HG03442 (cell line): ENCODE data around the gene WDR45.
A peak's percentile ranks its signal among the peaks of the same experiment; 100 is the strongest.

Experiments used
- ATAC-seq: cut with Tn5 transposase; IDR thresholded peaks from one replicate; pipeline ENCODE4 v1.9.1; 2021; ENCODE audit warnings: mild to moderate bottlenecking, moderate library complexity; ENCODE audit not compliant: unreplicated experiment

WDR45 gene

DNA sequence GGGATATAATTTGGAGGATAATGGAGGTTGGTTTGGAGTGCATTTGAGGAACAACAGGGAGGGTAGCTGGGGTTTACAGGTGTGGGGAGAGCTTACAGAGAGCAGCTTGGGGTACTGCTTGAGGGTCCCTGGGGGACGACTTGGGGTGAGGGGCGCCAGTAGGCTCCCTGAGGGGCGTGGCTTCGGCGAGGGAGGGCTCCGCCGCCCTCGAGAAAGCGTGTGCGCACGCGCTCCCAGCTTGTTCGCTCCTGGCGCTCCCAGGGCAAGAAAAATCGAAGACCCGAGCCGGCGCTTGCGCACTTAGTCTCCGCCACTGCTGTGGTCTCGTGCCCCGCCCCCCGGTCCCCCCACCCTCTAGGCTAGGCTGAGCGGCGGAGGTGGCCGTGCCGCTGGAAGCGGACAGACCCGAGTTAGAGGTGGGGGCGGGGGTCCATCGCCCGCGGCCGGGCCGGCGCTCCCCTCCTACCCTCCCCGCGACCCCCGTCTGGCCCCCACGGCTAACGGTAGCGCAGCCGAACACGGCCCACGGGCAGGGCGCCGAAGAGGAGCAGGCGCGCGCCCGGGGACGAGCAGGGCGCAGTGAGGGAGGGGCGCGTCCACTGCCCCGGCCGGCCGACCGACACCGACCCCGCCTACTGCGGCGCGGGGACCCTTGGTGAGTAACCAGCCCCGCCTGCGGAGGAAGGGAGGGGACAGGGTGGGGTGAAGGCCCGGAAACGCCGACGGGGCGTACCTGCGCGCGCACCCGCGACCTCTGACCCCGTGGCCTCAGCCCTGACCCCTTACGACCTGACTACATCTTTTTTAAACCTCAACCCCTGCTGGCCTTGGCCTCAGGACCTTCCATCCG is 26.2 kb downstream of the WDR45 start:
- peak; percentile 55 for ATAC-seq

DNA sequence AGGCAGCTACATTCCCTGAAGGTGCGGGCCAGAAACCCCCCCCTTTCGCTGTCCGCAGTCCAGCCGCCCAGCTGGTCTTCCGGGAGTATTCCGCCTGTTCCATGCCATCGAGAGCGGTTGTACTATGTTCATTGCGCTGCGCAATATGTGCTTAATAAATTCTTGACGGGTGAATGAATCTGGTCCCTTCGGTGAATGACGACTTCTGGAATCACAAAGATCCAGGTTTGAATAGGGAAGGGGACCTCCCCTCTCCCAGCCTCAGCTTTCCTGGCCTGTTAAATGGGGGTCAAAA is 35.8 kb downstream of the WDR45 start:
- no peak for ATAC-seq

DNA sequence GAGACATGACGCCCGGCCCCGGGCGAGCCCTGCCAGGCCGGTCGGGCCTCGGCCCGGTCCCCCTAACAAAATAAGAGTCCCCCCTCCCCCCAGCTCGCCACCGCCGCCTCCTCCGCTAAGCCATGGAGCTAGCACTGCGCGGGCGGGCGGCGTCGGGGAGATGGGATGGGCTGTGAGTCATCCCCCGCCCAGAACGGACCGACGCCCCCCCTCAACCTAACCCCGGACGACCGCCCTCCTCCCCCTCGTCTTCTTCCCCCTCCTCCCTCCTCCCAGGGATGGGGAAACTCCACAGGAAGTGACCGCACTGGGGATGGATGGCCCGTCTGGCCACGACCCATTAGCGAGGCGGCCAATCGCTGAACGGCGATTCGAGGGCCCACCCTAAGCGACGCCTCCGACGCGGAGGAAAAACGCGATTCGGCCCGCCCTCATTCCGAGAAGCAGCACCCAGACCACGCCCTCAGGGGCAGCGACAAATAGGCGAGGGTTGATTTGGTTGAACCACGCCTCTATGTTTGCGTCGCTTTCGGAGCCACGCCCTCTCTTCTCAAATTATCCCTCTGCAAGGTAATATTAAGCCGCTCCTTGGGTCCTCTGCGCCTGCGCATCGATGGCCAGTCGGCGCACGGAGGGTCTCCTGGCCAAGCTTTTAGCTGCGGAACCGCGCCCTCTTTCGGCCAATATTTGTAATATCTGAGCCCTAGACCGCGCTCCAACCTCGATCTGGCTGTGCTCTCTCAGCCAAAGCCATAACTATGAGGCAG is 36.3 kb downstream of the WDR45 start, which contains the start of gene TFE3:
Gene TFE3 (minus strand): TSS at position 138 of the 767 bp plus-strand sequence. CDS start 131 bp downstream, at position 7.
- ATAC-seq: peak; percentile 88

DNA sequence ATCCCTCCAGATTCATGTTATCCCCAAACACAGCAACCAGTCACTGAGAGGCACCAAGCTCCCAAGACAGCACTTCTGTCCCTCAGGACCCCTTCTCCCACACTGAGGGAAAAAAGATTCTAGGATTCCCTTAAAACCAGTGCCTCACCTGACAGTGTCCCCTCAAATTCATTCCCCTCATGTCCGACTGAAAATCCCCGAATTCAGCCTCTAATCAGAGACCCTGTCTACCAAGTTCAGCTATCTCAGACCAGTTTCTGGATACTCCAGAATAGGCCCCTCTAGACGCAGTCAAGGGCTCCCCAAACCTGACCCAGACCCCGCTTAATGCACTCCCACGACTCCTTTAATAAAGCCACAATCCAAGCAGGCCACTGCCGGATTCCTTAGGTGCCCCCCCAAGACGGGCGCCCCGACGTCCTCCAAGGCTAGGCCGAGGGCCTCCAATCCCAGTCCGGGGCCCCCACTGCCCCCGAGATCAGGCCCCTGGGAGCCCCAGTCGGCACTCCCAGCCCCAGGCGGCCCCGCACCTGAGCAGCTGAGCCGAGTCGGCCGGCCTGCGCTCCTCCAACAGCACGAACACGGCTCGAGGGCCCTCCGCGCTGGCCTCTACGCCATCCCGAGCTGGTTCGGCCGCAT is 37.0 kb downstream of the WDR45 start:
- ATAC-seq: no peak

DNA sequence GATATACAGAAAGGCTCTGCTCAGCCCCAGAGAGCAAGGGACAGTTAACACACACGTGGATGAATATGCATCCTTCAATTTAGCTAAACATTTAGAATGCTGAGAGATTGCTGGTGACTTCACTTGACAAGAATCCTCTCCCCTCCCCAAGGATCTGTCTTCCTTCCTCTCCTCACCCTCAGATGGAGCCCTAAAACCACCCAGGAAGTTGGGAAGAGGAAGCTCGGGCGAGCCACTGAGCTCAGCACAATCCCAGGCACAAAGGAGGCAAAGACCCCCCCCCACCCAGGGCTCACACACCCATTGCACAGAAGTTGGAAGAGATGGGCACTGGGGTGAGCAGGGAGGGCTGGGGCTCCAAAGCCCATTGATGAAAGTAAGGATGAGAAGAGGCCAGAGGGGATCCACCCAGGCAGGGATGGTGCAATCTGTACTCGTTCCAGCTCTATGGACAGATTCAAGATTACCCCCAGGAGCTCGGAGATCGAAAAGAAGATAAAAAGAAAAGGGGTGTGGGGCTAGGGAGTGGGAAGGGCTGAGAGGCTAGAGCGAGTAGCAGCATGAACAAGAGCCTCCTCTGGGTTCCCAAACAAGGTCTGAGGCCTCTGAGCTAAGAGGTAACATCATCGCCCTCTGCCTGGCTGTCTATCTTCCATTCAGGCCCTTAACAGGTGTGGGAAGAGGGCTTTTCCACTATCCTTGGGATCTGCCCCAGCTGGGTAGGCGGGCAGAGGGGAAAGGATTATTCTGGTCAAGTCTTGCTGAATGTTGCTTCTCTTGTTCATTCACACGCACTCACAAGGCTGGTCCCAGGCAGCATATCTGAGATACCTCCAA is 37.7 kb downstream of the WDR45 start:
- ATAC-seq: no peak

DNA sequence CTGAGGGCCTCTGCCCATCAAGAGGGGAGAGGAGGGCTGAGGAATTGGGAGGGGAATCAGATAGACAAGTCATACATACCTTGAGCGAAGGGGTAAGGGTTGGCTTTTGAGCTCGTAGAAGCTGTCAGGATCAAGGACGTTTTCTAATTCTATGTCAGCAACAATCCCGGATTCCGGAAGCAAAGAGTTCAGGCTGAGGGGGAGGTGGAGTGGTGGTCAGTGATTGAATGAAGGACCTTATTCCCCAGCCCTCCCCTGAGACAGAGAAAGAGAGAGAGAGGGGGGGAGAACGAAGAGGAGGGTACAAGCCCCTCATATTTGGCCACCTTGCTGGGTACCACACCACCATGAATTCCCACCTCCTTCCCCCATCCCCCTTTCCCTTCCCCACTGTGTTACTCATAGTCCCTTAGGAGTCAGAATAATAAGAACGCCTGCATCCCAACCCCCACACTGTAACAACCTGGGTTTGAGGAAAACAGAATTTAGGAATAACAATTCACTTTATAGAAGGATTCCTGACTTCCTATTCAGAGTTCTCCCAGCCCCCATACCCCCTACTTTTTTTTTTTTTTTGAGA is 39.2 kb downstream of the WDR45 start:
- no peak for ATAC-seq

DNA sequence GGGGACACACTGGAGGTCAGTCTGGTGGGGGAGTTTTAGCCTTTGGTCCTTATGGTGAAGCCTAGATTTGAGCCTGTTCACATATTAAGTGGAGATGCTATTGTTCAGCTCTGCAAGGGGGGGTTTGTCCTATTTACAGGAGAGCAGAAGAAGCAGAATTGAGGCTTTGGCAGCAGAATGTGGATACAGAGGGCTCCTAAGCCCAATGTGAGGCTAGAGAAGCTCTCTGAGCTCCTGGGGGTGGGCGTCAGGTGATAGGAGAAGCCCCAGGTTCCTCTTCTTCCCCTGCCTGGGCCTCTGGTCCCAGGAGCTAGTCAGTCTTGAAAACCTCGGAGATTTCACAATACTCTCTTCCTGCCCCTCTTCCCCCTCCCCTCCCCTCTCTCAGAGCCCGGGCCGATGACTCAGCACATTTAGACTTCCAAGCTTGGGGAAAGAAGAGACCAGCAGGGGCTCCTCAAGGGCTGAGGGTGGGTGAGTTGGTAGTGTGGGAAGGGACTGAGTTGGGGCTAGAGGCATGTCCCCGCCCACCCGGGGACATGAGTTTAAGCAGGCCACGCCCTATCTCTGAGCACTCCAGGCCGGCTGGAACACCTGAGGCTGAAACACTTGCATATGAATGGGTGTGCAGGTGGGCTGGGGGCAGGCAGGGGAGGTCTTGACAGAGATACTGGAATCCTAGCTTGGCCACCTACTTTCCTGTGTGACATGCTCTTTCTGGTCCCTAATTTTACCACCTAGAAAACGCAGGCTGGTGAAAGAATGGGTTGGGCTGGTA is 39.9 kb downstream of the WDR45 start:
- no peak for ATAC-seq

DNA sequence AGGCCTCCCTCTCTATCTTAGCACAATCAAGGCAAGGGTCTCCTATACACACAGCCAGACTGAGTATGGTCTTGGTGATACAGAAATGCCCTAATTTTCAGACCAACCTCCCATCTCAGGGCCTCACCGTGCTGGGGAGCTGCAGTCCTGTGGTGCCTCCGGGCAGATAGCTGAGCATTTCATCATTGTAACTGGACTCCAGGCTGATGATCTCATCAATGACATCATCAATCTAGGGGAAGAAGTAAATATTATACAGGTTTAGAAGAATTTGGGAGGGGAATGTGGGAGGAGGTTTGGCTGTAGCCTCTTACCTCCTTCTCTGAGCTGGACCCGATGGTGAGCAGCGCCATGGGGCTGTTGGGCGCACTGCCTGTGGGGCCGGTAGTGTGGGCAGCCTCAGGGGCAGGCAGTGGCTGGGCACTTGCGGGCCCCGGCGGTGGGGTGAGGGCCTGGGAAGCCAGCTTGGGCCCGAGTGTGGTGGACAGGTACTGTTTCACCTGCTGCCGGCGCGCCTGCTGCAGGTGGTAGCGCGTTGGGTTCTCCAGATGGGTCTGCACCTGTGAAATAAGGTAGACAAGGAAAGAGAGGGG is 41.7 kb downstream of the WDR45 start:
- no peak for ATAC-seq

DNA sequence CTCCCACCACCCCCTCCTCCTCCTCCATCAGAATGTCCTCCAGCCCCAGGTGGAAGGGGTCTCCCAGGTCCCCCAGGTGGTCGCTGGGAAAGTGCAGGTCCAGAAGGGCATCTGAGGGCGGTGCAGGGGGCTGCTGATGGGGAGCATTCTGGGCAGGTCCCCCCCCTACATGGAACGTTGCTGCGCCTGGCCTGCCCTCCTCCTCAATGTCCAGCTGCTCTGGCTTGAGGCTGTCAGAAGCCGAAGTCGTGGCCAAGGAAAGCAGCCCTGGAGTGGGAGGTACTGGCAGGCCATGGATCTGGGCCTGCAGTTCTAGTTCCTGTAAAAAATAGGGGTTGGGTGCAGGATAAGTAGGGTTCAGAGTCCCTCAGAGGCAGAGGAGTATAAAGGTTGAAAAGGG is 49.4 kb downstream of the WDR45 start:
- ATAC-seq: no peak

DNA sequence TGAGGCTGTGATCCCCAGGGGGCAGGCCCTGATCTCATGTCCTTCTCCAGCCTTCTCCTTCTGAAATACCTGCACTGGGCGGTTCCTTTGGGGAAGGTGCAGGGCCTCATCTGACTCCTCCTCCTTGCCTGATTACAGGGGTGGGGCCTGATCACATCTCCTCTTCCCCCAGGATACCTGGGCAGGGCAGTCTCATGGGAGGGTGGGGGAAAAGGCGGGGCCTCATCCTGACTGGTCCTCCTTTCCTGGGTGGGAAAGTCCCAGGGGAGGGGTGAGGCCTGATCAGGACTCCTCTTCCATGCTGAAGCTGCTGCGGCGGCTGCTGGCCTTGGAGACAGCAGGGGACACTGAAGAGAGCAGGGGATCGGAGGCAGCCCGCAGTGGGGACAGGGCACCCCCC is 49.8 kb downstream of the WDR45 start:
- ATAC-seq: no peak
